SK-N-MC (cell line): ENCODE measurements around the gene CDK5RAP1.

ENCODE experiments used
- EZH2 ChIP-seq: fragments of 200-600 bp; sonication (generic); IDR thresholded peaks from one replicate; pipeline ENCODE4 v1.6.1; 2017; ENCODE audit warnings: antibody characterized with exemption
- POLR2AphosphoS5 ChIP-seq: IDR thresholded peaks from 2 replicates; pipeline ENCODE4 v1.6.1; 2012; ENCODE audit warnings: mild to moderate bottlenecking, low read depth, low read length, borderline replicate concordance

DNA sequence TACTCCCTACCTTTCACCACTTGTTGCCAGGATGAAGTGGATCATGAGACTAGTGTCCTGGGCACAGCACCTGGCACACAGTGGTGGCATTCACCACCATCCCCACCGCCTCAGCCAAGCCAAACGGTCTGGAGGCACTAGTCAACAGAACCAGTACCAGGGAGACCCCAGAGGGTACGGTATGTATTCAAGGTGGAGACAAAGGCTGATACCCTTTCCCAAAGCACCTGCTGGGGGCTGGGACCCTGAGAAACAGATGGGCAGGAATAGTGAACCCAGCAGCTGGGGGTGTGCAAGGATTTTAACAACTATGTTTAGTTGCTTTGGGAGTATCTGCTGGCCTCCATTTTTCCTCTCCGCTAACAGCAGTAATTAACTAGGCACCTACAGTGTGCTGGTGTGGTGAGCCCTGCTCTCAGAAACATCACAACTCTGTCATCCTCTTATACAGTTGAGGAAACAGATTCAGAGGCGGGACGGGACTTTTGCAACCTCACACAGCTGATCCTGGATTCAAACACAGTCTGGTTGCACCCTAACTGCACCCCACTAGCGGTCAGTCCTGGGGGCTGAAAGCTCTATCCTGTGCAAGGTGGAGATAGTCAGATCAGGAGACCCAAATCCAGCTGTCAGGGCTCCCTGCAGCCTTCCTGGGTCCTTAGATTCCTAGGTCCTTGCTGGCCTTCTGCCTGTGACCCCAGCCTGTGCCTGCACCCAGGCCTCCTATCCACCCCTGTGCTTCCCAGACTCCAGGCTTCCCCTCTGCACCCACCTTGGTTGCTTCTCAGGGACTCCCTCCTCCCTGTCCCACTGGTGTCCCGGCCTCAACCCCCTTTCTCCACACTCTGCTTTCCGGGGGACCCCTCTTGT is 41.1 kb upstream of the CDK5RAP1 start:
- TF ChIP-seq POLR2AphosphoS5 (no peak), EZH2 (no peak)
